Activated CD4-positive, alpha-beta T cell treated with anti-CD3 and anti-CD28 coated beads, Interleukin-2, amount 50 U/mL, for 48 hours (primary cell): ENCODE data around the gene CENPH.
"Not testable (repeated sequence)": the region's sequence is repeated elsewhere in the genome, so short reads cannot be mapped to it uniquely, and the experiment has no call there.

Experiments used
- DNase-seq, 2 experiments: peaks; one replicate each; pipeline ENCODE4 v3.0.0-alpha.2; 2020

Gene CENPH

GRCh38 chr5:69211200-69211599, 21.8 kb downstream of the CENPH start:
- DNase-seq = no peak

GRCh38 chr5:69212022-69212421, 22.6 kb downstream of the CENPH start:
- DNase-seq = no peak

- DNase-seq = no peak
Measured at GRCh38 chr5:69213513-69214215, 24.3 kb downstream of the CENPH start.

- no peak for DNase-seq
Measured at GRCh38 chr5:69217151-69217511, 27.7 kb downstream of the CENPH start.

GRCh38 chr5:69217548-69218526, 28.5 kb downstream of the CENPH start:
- DNase-seq = peak; percentile 96 to 98

GRCh38 chr5:69219939-69220338, 30.6 kb downstream of the CENPH start:
- DNase-seq = no peak

- DNase-seq = not testable (repeated sequence)
Measured at GRCh38 chr5:69220371-69220770, 31.0 kb downstream of the CENPH start.

GRCh38 chr5:69220833-69221232, 31.4 kb downstream of the CENPH start:
- DNase-seq = not testable (repeated sequence)

GRCh38 chr5:69224520-69224919, 35.1 kb downstream of the CENPH start:
- DNase-seq = no peak

- DNase-seq = no peak
Measured at GRCh38 chr5:69225860-69226259, 36.5 kb downstream of the CENPH start.

GRCh38 chr5:69230181-69230580, 40.8 kb downstream of the CENPH start:
- no peak for DNase-seq

GRCh38 chr5:69231281-69231680, 41.9 kb downstream of the CENPH start:
- DNase-seq = no peak

GRCh38 chr5:69231851-69232250, 42.5 kb downstream of the CENPH start:
- no peak for DNase-seq

GRCh38 chr5:69234457-69235268, 45.3 kb downstream of the CENPH start, which contains the start of gene CDK7:
CDK7 (plus strand) TSS chr5:69234886; CDS start chr5:69234976, 90 bp downstream.
- peak; percentile 92 to 94 for DNase-seq

- DNase-seq = not testable (repeated sequence)
Measured at GRCh38 chr5:69236733-69237132, 47.4 kb downstream of the CENPH start.

- DNase-seq = no peak
Measured at GRCh38 chr5:69237877-69238276, 48.5 kb downstream of the CENPH start.

GRCh38 chr5:69238760-69239251, 49.4 kb downstream of the CENPH start:
- no peak for DNase-seq

- no peak for DNase-seq
Measured at GRCh38 chr5:69242215-69242927, 53.0 kb downstream of the CENPH start.

- DNase-seq = no peak
Measured at GRCh38 chr5:69245031-69245430, 55.6 kb downstream of the CENPH start.

GRCh38 chr5:69248019-69248418, 58.6 kb downstream of the CENPH start:
- DNase-seq = no peak

GRCh38 chr5:69250593-69250992, 61.2 kb downstream of the CENPH start:
- no peak for DNase-seq

GRCh38 chr5:69252437-69252836, 63.1 kb downstream of the CENPH start:
- no peak for DNase-seq
